HL-60 (cell line): ENCODE measurements around the gene CASQ1.

ENCODE experiments used
- DNase-seq, 2 experiments: peaks; one replicate each; pipeline ENCODE4 v3.0.0-alpha.2; 2010 to 2020; ENCODE audit warnings: low read depth in 1 of 2, low spot score in 1 of 2
- H3K27ac ChIP-seq: fragments of 250-450 bp; sonication (Bioruptor Pico); replicated peaks from 2 replicates; pipeline ENCODE4 v1.5.1; 2020; ENCODE audit warnings: mild to moderate bottlenecking, moderate library complexity
- H3K27me3 ChIP-seq: fragments of 250-450 bp; sonication (Bioruptor Pico); 2 replicates; pipeline ENCODE4 v1.5.1; 2021; ENCODE audit warnings: mild to moderate bottlenecking, moderate library complexity; ENCODE audit not compliant: insufficient read depth, poor library complexity, severe bottlenecking
- H3K4me3 ChIP-seq: replicated peaks from 2 replicates; pipeline ENCODE4 v1.5.1; 2011; ENCODE audit warnings: mild to moderate bottlenecking, control low read depth, low read length; ENCODE audit not compliant: insufficient read depth
- GABPA ChIP-seq: IDR thresholded peaks from 2 replicates; pipeline ENCODE4 v1.6.1; 2012; ENCODE audit warnings: low read depth
- POLR2AphosphoS5 ChIP-seq: IDR thresholded peaks from 2 replicates; pipeline ENCODE4 v1.6.1; 2012; ENCODE audit warnings: low read depth
- SPI1 ChIP-seq: IDR thresholded peaks from 2 replicates; pipeline ENCODE4 v1.6.1; 2012; ENCODE audit warnings: low read depth, mild to moderate bottlenecking, borderline replicate concordance
- TF ChIP-seq, protein P1 (sequence below): IDR thresholded peaks from one replicate; pipeline ENCODE4 v1.5.1; 2011; ENCODE audit warnings: low read length, control low read depth, inconsistent platforms; ENCODE audit not compliant: insufficient read depth
- TF ChIP-seq, protein P2 (sequence below): IDR thresholded peaks from 2 replicates; pipeline ENCODE4 v1.6.1; 2012; ENCODE audit warnings: low read depth; ENCODE audit not compliant: insufficient replicate concordance

The CASQ1 gene

DNA sequence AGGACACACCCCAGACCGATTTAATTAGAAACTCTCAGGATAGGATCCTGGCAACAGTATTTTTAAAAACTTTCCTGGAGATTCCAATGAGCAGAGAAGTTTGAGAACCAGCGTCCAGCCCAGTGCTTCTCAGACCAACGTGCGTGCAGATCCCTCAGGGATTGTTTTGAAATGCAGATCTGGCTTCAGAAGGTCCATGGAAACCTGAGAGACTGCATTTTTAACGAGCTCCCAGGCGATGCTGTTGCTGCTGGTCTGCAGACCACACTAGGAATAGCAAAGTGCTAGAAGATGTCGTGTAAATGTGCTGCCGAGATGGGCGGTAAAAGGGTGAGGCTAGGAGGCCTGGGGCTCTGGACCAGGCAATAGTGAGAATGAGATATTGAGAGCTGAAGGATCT, 18.4 kb upstream of the CASQ1 start:
- Histone ChIP-seq H3K27me3 (no peaks in the 10 kb centered on the region), H3K4me3 (no peak overlapping the region), H3K27ac (no peak overlapping the region)
- no peak for DNase-seq
- no peak for TF ChIP-seq POLR2AphosphoS5
- TF ChIP-seq, protein P1, sequence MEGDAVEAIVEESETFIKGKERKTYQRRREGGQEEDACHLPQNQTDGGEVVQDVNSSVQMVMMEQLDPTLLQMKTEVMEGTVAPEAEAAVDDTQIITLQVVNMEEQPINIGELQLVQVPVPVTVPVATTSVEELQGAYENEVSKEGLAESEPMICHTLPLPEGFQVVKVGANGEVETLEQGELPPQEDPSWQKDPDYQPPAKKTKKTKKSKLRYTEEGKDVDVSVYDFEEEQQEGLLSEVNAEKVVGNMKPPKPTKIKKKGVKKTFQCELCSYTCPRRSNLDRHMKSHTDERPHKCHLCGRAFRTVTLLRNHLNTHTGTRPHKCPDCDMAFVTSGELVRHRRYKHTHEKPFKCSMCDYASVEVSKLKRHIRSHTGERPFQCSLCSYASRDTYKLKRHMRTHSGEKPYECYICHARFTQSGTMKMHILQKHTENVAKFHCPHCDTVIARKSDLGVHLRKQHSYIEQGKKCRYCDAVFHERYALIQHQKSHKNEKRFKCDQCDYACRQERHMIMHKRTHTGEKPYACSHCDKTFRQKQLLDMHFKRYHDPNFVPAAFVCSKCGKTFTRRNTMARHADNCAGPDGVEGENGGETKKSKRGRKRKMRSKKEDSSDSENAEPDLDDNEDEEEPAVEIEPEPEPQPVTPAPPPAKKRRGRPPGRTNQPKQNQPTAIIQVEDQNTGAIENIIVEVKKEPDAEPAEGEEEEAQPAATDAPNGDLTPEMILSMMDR: no peak
- TF ChIP-seq SPI1: no peak
- TF ChIP-seq, protein P2, sequence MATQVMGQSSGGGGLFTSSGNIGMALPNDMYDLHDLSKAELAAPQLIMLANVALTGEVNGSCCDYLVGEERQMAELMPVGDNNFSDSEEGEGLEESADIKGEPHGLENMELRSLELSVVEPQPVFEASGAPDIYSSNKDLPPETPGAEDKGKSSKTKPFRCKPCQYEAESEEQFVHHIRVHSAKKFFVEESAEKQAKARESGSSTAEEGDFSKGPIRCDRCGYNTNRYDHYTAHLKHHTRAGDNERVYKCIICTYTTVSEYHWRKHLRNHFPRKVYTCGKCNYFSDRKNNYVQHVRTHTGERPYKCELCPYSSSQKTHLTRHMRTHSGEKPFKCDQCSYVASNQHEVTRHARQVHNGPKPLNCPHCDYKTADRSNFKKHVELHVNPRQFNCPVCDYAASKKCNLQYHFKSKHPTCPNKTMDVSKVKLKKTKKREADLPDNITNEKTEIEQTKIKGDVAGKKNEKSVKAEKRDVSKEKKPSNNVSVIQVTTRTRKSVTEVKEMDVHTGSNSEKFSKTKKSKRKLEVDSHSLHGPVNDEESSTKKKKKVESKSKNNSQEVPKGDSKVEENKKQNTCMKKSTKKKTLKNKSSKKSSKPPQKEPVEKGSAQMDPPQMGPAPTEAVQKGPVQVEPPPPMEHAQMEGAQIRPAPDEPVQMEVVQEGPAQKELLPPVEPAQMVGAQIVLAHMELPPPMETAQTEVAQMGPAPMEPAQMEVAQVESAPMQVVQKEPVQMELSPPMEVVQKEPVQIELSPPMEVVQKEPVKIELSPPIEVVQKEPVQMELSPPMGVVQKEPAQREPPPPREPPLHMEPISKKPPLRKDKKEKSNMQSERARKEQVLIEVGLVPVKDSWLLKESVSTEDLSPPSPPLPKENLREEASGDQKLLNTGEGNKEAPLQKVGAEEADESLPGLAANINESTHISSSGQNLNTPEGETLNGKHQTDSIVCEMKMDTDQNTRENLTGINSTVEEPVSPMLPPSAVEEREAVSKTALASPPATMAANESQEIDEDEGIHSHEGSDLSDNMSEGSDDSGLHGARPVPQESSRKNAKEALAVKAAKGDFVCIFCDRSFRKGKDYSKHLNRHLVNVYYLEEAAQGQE: no peak
- TF ChIP-seq GABPA: no peak

DNA sequence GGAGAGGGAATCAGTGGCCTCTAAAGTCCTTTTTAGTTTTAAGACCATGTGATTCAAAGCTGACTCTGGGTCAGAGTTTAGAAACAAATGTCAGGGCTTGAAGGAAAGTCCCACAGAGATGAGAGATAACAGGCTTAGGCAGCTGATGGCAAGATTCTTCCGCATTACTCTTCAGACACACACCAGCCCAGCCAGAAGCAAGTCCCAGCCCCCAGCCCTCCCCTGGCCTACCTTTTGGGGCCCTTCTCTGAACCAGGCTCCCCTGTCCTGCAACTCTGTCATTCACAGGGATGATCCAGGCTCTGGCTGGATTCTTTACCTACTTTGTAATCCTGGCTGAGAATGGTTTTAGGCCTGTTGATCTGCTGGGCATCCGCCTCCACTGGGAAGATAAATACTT, 13.1 kb upstream of the CASQ1 start:
- Histone ChIP-seq H3K4me3 (no peak overlapping the region), H3K27ac (no peak overlapping the region), H3K27me3 (no peaks in the 10 kb centered on the region)
- no peak for DNase-seq
- TF ChIP-seq, protein P2: no peak
- TF ChIP-seq, protein P1: no peak

DNA sequence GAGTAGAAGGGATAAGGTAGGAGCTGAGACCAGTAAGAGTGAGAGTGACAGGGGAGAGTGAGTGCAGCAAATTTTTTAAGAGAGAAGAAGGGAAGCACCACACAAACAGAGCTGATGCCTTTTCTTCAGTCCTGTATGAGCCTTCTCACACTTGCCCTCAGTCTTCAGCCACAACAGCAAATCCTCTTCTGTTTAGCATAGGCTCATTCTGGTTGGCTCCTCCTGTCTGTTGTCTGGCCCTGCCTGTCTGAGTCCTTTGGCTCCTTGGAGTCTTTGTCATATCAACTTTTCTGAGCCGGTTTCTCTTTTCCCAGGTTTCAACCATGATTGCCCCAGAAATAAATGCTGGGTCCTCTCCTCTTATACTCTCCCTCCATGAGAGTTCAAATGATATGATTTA, 12.7 kb upstream of the CASQ1 start:
- no peak overlapping the region for H3K4me3 ChIP-seq
- no peaks in the 10 kb centered on the region for H3K27me3 ChIP-seq
- no peak overlapping the region for H3K27ac ChIP-seq
- DNase-seq: no peak
- TF ChIP-seq, protein P1: no peak
- TF ChIP-seq, protein P2: no peak
- TF ChIP-seq POLR2AphosphoS5 (no peak), SPI1 (no peak), GABPA (no peak)
